ENCODE measurements around the gene PDGFD.

The PDGFD gene

DNA sequence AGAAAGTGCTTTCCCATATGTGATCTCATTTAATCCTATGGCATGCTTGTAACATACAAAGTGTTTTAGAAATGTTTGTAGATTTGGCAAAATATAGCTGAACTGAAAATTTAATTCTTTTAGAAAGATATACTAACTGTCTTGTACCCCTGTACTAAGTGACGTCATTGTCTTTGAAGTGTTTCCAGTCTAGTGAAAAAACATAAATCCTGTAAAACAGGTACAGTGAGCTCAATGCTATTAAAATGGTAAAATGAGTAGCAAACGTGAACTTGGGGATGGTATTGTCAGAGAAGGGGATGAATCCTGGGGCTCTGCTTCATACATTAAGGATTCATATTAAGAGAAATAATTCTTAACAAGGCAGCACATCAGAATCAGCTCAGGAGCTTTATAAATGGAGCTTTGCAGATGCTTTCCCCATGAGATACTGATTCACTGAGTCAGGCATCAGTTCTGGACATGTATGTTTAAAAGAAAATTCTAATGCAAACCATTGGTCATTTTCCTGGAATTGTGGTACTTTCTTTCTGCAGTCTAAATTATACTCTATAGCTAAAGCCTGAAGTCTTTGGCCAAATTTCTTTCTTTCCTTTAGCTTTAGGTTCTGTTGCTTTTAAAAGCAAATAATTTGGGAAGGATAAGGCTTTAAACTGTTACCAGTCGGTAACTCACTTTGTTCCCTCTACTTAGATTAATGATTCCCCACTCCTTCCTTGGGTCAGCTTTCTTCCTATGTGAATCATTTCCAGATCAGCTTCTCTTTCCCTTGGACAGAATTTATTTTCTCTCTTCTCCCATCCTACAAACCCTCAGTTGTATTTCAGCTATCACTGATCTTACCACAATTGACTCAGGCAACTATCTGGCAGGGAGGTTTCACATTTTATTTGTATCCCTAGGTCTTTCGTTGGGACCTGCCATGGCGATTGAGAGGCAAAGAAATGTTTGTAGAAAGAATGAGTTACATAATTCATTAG is 185.0 kb downstream of the PDGFD start:
- DNase-seq (ENCODE audit: low read depth in 2 of 2): no peak

DNA sequence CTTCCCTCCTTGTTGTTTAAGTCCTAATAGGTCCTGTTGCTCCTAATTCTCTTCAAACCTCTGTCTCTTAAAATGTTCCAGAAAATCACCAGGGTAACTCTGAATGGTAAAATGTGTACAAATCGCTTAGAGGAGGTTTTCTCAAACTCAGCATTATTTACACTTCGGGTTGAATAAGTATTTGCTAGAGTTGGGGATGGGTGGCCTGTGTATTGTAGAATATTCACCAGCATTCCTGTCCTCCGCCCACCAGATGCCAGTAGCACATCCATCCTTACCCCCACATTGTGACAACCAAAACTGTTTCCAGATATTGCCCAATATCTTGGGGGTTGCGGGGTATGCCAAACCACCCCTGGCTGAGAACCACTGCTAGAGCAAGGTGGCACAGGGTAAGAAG is 191.9 kb downstream of the PDGFD start:
- TF ChIP-seq, protein P1, sequence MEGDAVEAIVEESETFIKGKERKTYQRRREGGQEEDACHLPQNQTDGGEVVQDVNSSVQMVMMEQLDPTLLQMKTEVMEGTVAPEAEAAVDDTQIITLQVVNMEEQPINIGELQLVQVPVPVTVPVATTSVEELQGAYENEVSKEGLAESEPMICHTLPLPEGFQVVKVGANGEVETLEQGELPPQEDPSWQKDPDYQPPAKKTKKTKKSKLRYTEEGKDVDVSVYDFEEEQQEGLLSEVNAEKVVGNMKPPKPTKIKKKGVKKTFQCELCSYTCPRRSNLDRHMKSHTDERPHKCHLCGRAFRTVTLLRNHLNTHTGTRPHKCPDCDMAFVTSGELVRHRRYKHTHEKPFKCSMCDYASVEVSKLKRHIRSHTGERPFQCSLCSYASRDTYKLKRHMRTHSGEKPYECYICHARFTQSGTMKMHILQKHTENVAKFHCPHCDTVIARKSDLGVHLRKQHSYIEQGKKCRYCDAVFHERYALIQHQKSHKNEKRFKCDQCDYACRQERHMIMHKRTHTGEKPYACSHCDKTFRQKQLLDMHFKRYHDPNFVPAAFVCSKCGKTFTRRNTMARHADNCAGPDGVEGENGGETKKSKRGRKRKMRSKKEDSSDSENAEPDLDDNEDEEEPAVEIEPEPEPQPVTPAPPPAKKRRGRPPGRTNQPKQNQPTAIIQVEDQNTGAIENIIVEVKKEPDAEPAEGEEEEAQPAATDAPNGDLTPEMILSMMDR (IDR thresholded peaks at IDR 0.05; ENCODE audit: low read depth, low read length): no peak
- no peak overlapping the region for H3K4me3 ChIP-seq (replicated peaks in 1 of 2; ENCODE audit: low read depth in 2 of 2, low read length in 2 of 2)
- DNase-seq (ENCODE audit: low read depth in 2 of 2): no peak

More for the DNA sequence above, 185.0 kb downstream of the PDGFD start:
- no peak overlapping the region for H3K4me3 ChIP-seq (replicated peaks in 1 of 2; ENCODE audit: low read depth in 2 of 2, low read length in 2 of 2)
- TF ChIP-seq, protein P1 (IDR thresholded peaks at IDR 0.05; ENCODE audit: low read depth, low read length): no peak

DNA sequence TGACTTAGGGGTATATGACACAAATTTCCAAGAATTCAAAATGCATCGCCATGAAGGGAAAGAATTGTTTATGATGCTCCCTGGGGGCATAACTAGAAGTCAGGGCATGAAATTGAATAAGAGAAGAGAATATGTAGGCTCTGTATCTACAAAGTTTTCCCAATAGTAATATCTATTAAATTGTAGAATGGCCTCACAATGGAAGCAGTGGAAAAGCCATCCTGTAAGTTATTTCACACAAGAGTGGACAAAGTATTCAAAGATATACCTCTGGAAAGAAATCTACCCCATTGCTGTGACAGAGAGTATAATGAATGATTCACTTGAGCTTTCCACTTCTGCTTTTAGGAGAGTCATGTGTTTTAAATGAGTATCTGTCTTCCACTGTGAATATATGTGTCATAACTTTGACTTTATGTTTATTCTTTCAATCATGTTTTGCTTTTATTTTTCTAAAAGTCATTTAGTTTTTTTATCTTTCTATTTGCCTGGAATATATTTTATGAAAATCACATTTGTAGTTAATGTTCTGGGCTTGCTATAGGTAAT is 193.2 kb downstream of the PDGFD start:
- TF ChIP-seq, protein P1 (IDR thresholded peaks at IDR 0.05; ENCODE audit: low read depth, low read length): no peak
- DNase-seq (ENCODE audit: low read depth in 2 of 2): no peak
- H3K4me3 ChIP-seq (replicated peaks in 1 of 2; ENCODE audit: low read depth in 2 of 2, low read length in 2 of 2): no peak overlapping the region

DNA sequence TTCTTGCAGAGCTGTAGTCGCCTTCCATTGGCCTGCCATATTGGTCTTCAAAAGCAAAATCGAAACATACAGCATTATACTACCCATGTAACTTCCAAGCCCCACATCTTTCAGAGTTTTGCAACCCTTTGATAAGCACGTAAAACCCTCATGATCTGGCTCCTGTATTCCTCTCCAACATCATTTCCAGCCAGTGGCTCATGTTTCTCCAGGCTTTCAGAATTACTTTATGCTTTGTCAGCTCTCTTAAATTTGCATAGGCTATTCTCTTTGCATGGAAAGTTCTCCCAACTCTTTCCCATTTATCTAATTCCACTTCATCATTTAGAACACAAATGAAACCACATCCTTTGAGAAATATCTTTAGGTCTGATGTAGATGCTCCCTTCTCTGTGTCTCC is 195.3 kb downstream of the PDGFD start:
- no peak for DNase-seq (ENCODE audit: low read depth in 2 of 2)
- no peak overlapping the region for H3K4me3 ChIP-seq (replicated peaks in 1 of 2; ENCODE audit: low read depth in 2 of 2, low read length in 2 of 2)
- TF ChIP-seq, protein P1 (IDR thresholded peaks at IDR 0.05; ENCODE audit: low read depth, low read length): no peak

DNA sequence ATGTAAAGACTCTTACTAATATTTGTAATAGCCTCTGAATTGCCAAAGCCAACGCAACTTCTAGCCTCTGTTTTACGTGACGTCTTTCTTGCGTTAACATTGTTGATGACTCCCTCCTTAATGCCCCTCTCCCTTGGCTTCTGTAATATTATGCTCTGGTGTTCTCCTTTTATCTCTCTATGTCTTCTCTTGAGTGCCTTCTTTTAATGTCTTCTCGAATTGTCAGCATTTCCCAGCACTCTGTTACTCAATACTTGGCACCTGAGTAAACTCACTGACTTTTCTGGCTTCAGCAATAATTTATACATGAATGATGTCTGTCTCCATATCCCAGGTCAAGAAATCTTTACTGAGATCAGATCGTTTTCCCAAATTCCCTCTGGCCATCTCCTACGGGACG is 196.0 kb downstream of the PDGFD start:
- H3K4me3 ChIP-seq (replicated peaks in 1 of 2; ENCODE audit: low read depth in 2 of 2, low read length in 2 of 2): no peak overlapping the region
- DNase-seq (ENCODE audit: low read depth in 2 of 2): no peak
- TF ChIP-seq, protein P1 (IDR thresholded peaks at IDR 0.05; ENCODE audit: low read depth, low read length): no peak

DNA sequence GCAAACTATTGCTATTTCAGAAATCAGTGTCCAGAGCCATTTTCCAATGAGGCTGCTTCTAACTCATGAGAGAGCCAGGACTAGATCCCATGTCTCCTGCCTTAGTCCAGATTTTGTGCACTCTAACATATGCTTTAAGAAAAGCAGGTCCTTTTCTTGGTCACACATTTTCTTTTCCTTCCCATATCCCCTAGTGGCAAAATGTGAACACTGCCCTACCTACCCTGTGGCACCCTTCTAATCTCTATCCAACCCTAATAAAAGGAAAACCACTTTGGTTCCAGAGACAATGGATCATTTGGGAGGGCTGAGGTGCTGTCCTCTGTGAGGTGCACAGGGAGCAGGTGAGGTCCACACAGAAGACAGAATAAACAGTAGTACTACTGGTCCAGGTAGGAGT is 199.6 kb downstream of the PDGFD start:
- H3K4me3 ChIP-seq (replicated peaks in 1 of 2; ENCODE audit: low read depth in 2 of 2, low read length in 2 of 2): no peak overlapping the region
- DNase-seq (ENCODE audit: low read depth in 2 of 2): no peak
- TF ChIP-seq, protein P1 (IDR thresholded peaks at IDR 0.05; ENCODE audit: low read depth, low read length): no peak

Data from cardiac fibroblast (primary cell).